Iris pigment epithelial cell (primary cell): ENCODE results near the gene SMIM41.

ENCODE experiments used
- DNase-seq: peaks from one replicate; pipeline ENCODE4 v3.0.0-alpha.2; 2011; ENCODE audit warnings: low read depth

The SMIM41 gene

GRCh38 chr12:52147367-52147963 is 68.0 kb downstream of the SMIM41 start:
- peak; percentile 98 for DNase-seq

- no peak for DNase-seq
Measured at GRCh38 chr12:52147964-52148463, 68.5 kb downstream of the SMIM41 start.

DNA sequence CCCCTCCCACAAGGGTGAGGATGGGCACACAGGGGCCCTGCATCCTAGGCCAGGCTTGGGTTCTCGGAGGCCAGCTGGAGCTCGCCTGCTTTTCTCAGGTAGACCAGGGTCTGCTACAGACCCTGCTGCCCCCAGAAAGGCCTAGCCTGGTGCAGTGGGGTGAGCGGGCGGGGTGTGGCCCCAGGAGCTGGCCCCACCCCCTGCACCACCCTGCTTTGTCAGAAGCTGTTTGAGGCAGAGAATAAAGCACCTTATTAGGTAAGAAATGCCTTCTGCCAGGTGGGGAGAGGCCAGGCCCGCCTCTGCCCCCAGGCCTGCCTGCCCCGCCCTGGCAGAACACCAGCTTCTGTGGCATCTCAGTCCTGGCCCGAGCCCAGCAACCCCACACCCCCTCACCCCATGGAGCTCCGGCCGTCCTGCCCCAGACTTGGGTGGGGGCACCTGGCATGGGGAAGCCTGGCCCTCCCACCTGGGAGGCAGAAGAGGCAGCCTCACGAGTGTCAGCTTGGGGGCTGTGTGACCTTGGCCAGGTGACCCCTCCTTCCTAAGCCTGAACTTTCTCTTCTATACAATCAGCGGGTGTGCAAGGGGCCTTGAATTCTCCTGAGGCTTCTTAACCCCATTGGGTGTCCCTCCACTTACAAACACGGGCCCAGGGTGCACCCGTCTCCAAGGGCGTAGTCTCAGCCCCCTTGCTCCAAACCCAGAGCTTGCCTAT is 69.1 kb downstream of the SMIM41 start:
- no peak for DNase-seq

DNA sequence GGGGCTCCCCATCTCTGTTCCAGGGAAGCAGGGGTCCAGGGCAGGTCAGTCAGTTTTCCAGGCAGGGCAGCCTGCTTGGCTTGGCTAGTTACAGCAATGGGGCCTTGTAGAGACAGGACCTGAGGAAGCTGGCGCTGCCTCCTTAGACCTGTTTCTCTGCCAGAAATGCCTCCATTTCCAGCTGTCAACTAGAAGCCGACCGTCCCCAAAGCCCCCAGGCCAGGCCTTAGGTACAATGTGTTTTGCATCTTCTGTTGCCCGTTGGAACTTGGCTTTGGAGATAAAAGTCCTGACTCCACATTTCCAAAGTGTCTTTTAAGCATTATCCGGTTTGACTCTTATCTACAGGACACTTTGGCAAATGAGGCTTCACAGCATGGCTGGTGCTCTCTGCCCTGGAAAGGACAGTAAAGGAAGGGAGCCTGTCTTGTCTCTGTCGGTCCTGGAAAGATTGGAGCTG is 69.7 kb downstream of the SMIM41 start:
- DNase-seq = no peak

- DNase-seq = no peak
Measured at GRCh38 chr12:52149651-52150241, 70.2 kb downstream of the SMIM41 start.

DNA sequence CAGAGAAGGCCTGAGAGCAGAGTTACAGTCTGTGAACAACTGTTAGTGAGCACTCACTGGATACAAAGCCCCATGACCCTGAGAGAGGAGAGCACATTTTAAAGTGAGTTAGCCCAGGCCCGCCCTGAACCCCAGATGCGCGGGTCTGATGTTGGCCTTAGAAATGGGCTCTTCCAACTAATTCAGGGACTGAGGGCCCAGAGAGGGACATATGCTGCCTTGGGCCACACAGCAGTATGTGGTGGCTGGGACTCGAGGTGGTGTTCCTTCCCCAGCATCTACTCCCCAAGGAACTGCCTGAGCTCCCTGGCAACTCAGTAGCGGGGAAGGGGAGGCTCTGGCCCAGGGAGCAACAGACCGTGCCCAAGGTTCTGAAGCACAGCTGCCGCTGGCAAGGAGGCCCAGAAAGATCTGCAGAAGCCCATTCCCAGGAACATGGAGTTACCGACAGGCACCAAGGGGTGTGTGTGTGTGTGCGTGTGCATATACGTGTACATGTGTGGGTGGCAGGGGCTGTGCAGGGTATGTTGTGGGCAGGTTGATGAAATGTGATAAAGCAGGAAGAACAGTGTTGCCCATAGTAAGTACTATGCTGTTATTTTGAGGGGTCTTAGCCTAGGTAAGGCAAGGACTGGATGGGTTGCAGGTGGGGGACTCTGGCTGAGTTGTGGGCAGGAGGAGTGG is 71.8 kb downstream of the SMIM41 start:
- no peak for DNase-seq

DNA sequence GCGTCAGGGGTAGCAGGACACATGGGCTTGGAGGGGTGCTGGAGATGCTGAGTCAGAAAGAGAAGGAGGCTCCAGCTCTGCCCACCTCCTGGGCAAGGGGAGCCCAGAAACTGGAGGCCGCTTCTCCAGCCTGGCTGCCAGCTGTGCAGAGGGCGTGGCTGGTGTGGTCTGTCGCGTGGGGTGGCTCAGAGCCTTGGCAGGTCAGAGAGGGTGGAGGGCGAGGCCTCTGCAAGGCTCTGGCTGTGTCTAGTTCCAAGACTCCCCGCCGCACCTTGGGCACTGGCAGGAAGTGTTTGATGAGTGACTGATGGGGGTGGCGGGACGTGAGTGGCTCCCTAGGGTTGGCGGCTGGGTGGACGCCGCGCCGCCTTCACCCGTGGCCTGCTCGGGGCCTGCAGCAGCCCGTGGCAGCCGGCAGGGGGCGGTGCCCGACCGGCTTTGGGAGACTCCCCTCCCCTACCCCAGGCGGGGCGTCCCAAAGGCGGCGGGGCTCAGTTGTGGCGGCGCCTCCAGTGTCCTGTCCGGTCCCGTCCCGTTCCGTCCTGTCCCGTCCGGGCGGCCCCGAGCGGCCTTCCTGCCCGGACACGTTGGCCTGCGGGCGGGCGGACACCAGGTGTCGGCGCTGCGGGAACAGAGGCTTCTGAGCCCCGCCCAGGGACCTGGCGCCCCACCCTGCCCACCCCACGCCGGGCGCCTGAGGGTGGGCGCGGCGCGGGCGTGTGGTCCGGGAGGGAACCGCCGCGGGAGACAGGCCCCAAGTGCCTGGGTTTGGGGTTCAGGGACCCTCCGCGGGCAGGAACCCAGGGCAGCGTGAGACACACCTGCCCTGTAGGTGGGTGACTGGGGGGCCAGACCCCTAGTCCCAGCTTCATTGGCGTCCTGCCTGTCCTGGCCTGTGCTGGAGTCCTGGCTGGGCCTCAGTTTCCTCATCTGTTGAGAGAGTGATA is 72.6 kb downstream of the SMIM41 start:
- DNase-seq = peak; percentile 44

- no peak for DNase-seq
Measured at GRCh38 chr12:52152905-52153317, 73.4 kb downstream of the SMIM41 start.

- DNase-seq = peak; percentile 36
Measured at GRCh38 chr12:52155048-52155868, 75.8 kb downstream of the SMIM41 start.

DNA sequence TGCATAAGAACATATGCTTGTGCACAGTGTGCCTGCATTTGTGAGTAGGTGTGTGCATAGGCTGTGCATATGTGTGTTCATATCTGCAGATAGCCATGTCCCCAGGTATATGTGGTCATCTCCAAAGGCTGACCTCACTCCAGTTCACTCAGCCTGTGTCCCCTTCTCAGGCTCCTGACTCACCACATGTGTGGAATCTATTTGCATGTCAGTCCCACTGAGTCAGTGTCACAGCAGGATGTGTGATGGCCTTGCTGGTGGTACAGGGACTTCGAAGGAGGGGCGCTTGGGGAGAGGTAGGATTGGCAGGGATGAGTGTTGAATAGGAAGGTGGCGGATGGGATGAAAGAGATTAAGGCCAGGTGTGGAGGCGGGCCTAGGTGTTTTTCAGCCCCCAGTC is 76.8 kb downstream of the SMIM41 start:
- no peak for DNase-seq

- DNase-seq = peak; percentile 41
Measured at GRCh38 chr12:52156757-52157565, 77.5 kb downstream of the SMIM41 start.

DNA sequence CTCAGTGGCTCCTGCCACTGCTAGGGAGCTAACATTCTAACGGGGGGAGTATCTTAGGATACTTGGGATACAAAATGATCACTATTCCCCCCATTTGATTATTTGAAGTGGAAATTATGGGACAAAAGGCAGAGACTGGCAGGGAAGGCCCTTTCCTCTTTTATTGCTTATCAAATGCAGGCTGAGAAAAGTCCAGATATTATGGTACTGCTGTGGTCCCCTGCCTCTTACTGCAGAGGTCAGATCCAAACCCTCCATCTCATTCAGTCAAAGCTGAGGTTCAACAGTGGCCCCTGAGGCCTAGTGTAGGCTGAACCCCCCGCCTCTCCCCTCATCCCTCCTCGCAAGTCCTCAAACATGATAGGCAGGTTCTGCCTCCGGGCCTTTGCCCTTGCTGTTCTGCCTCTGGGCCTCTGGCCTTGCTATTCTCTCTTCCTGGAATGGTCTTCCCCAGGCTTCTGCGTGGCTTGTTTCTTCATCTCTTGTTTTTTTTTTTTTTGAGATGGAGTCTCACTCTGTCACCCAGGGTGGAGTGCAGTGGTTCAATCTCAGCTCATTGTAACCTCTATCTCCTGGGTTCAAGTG is 78.2 kb downstream of the SMIM41 start:
- DNase-seq = no peak
